HG02571 (cell line): ENCODE data around the gene DROSHA.
A peak's percentile ranks its signal among the peaks of the same experiment; 100 is the strongest.
"Not testable (repeated sequence)": the region's sequence is repeated elsewhere in the genome, so short reads cannot be mapped to it uniquely, and the experiment has no call there.

Source experiments
- ATAC-seq: cut with Tn5 transposase; IDR thresholded peaks from one replicate; pipeline ENCODE4 v1.9.1; 2021; ENCODE audit warnings: mild to moderate bottlenecking, moderate library complexity; ENCODE audit not compliant: unreplicated experiment

DROSHA gene

GRCh38 chr5:31531888-31532547 lies at the start of gene DROSHA, which contains the start of gene C5orf22:
Gene DROSHA (minus strand): TSS chr5:31532093. CDS start chr5:31529059, 3,034 bp downstream.
Gene C5orf22 (plus strand): TSS chr5:31532301. CDS start chr5:31532393, 92 bp downstream.
- peak; percentile 95 for ATAC-seq

- ATAC-seq, result no peak
Observed at GRCh38 chr5:31579558-31579957, 47.7 kb upstream of the DROSHA start.

- ATAC-seq, result no peak
Observed at GRCh38 chr5:31577438-31577837, 45.5 kb upstream of the DROSHA start.

- ATAC-seq, result no peak
Observed at GRCh38 chr5:31574772-31575171, 42.9 kb upstream of the DROSHA start.

- no peak for ATAC-seq
Observed at GRCh38 chr5:31573494-31574142, 41.7 kb upstream of the DROSHA start.

GRCh38 chr5:31569068-31569467 lies 37.2 kb upstream of the DROSHA start:
- no peak for ATAC-seq

- no peak for ATAC-seq
Observed at GRCh38 chr5:31568302-31568835, 36.5 kb upstream of the DROSHA start.

- not testable (repeated sequence) for ATAC-seq
Observed at GRCh38 chr5:31566362-31566761, 34.5 kb upstream of the DROSHA start.

GRCh38 chr5:31563216-31563615 lies 31.3 kb upstream of the DROSHA start:
- no peak for ATAC-seq

- no peak for ATAC-seq
Observed at GRCh38 chr5:31561946-31562345, 30.1 kb upstream of the DROSHA start.

- no peak for ATAC-seq
Observed at GRCh38 chr5:31559942-31560341, 28.0 kb upstream of the DROSHA start.

- no peak for ATAC-seq
Observed at GRCh38 chr5:31556461-31556860, 24.6 kb upstream of the DROSHA start.

- no peak for ATAC-seq
Observed at GRCh38 chr5:31554552-31554951, 22.7 kb upstream of the DROSHA start.

- no peak for ATAC-seq
Observed at GRCh38 chr5:31553863-31554262, 22.0 kb upstream of the DROSHA start.

GRCh38 chr5:31551878-31552277 lies 20.0 kb upstream of the DROSHA start:
- no peak for ATAC-seq

- not testable (repeated sequence) for ATAC-seq
Observed at GRCh38 chr5:31549114-31549513, 17.2 kb upstream of the DROSHA start.

GRCh38 chr5:31537851-31538250 lies 6.0 kb upstream of the DROSHA start:
- no peak for ATAC-seq

- ATAC-seq, result no peak
Observed at GRCh38 chr5:31537349-31537748, 5.5 kb upstream of the DROSHA start.

GRCh38 chr5:31536873-31537272 lies 5.0 kb upstream of the DROSHA start:
- ATAC-seq, result no peak

GRCh38 chr5:31534527-31535046 lies 2.7 kb upstream of the DROSHA start:
- no peak for ATAC-seq

GRCh38 chr5:31531543-31531887 lies 378 bp downstream of the DROSHA start:
- ATAC-seq, result peak; percentile 30
